T-helper 22 cell (primary cell): ENCODE results near the gene INTS11.

Experiments
- DNase-seq: peaks from one replicate; pipeline ENCODE4 v3.0.0-alpha.2; 2020; ENCODE audit warnings: low read depth

Gene INTS11

DNA sequence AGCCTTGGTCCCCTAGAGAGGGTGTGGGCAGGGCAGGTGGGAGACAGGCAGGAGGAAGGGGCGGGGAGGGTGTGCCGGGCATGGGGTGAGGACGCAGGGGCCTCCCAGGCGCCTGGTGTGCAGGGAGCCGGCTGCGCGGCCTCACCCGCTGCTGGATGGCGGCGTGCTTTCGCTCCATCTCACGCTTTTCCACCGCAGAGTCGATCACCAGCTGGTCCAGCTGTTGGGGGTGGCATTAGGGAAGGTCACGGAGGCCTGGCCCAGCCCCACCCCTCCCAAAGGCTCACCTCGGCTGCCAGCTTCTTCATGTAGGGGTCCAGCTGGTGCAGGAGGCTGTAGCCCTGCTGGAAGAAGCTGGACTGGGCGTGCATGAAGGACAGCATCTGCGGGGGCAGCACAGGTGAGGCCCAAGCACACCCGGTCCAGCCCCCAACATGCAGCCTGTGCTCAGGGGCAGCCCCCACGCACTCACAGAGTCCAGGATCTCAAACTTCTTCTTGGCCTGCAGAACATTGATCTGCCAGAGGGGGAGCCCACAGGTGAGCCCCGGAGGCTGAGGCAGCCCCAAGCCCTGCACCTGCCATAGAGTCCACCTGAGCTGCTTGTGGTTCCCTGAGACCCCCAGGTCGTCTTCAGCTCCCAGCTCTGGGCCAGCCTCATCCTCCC, 24.6 kb downstream of the INTS11 start:
- DNase-seq: no peak

DNA sequence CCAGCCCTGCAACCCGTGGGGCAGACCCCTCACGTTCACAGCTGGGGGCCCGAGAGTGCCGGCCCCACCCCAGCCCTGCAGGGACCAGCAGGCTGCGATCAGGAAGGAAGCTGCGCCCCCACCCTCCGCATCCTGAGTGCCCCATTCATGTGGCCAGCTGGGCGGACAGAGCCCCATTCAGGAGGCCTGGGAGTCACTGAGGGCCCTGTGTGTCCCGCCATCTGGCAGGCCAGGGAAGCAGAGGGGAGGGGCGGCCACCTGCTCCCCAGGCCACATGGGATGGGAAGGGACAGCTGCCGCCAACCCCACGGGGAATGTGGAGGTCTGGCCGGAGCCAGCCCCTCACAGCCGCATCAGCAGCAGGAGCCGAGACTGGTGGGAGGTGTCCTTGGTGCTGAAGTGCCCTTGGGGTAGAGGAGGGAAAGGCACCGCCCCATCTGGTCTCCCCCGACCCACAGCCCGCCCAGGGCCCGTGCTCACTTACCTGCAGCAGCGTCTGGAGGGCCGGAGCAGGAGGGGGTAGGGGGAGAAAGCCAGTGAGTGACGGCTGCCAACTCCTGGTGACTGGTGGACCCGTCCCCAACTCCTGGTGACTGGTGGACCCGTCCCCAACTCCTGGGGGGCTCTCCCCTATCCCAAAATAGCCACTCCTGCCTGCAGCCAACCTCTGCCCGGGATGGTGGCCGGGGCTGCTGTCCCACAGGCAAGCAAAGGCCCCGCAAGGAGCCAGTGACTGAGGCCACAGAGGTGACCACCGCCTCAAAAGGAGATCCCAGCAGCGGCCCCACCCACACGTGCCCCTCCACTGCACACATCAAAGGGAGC, 25.4 kb downstream of the INTS11 start:
- no peak for DNase-seq

DNA sequence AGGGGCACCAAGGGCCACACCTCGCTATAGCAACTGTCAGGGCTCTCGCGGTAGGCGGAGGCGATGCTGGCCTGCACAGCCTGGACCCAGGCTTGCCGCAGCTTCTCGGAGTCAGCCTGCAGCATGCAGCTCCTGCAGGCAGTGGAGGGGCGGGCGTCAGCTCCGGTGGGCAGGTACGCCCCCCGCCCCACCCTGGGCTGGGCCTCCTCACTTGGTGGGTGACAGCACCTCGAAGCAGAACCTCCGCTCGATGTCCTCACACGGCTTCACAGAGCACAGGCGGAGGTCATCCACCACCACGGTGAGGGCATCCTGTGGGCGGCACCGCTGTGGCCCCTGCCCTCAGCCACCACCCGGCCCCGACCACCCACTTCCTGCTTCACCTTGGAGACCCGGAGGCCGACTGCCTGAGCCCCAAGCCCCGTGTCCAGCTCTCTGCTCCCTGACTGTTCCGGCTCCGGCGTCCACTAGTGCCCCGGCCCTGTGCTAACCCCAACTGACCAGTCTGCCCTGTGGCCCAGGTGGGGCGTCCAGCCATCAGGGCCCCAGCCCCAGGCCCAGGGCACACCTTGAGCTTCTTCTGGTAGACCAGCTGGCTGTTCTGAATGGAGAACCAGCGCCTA, 26.5 kb downstream of the INTS11 start:
- DNase-seq: no peak

DNA sequence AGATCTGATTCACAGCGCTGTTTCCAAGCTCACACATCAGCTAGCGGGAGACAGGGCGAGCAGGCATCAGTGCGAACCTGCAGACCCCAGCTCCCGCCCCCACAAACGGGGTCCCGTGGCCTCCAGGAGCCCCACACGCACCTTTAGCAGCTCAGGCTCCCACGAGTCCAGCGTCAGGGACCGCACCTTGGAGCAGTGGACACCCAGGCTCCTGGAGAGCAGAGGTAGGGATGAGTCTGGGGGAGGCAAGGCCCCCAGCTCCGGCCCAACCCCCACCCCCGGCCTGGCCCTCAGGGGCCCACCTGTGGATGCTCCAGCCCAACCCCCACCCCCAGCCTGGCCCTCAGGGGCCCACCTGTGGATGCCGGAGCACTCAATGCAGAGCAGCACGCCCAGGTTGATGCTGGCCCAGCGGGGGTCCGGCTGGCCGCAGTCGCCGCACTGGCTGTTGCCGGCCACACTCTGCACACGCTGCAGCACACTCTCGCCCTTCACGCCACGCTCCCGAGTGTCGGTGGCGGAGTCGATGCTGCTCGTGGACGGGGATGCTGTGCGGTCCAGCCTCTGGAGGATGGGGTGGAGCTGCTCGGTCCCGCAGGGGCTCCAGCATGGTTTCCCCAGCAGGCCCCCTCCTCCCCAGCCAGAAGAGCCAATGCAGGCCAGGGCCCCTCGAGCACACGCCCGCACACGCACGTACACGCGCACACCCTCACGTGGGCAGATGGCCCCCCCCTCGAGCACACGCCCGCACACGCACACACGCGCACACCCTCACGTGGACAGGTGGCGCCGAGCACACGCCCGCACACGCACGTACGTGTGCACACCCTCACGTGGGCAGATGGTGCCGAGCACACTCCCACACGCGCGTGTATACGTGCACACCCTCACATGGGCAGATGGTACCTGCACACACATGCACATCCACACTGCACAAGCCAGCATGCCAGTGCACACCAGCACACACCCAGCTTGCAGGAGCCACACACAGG, 28.1 kb downstream of the INTS11 start:
- DNase-seq: no peak

DNA sequence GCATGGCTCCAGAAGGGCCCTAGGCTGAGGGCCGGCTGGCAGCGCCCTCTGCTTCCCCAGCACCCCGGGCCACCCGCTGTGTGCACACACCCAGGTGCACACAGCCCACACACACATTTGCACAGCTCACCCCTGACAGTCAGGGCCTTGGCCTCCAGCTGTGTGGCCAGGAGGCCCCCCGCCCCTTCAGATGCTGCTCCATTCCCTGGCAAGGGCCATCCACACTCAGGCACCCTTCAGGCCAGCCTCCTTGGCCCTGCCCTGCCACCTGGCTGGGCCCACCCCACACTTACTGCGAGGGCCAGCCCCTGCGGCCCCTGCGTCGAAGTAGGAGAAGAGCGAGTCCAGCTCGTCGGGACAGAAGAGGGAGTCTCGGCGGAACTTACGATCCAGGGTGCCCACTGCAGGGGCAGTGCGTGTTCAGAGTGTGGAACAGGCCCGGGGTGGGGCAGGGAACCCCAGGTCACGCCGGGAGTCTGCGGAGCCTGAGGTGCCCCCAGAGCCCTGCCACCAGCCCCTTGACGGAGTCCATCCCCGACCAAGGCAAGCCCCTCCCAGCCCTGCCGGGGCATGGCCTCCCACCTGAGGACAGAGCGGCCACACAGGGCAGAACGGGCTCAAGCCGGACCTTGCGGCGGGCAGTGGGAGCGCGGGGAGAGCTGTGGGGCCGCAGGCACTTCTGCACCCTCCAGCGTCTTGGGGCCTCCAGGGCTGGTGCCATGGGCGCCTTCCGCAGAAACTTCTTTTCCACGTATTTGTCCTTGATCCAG, 29.1 kb downstream of the INTS11 start:
- DNase-seq: no peak

DNA sequence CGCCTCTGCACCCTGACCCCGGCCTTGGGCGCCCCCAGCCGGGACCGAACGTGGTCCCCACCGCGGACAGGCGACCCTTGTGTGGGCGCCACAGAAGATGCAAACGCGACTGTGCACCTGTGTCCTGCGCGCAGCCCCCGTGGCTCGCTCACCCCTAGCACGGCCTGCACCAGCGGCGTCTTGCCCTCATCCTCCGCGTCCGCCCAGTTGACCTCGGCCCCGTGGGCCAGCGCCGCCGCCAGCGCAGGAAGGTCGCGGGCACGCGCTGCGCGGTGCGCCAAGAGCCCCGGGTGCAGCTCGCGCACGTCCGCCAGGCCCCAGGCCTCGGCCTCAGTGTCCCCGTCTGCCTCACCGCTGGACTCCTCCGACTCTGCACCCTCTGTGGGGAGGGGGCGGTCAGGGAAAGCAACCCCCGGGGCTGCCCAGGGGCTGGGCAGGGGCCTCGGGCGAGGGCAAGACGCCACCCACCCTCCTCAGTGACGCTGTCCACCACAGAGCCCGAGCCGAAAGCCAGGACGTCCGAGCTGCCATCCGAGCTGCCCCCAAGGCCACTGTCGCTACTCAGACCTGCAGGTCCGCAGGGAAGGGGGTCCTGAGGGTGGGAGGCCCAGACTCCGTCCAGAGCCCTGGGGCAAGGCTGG, 30.1 kb downstream of the INTS11 start:
- no peak for DNase-seq

DNA sequence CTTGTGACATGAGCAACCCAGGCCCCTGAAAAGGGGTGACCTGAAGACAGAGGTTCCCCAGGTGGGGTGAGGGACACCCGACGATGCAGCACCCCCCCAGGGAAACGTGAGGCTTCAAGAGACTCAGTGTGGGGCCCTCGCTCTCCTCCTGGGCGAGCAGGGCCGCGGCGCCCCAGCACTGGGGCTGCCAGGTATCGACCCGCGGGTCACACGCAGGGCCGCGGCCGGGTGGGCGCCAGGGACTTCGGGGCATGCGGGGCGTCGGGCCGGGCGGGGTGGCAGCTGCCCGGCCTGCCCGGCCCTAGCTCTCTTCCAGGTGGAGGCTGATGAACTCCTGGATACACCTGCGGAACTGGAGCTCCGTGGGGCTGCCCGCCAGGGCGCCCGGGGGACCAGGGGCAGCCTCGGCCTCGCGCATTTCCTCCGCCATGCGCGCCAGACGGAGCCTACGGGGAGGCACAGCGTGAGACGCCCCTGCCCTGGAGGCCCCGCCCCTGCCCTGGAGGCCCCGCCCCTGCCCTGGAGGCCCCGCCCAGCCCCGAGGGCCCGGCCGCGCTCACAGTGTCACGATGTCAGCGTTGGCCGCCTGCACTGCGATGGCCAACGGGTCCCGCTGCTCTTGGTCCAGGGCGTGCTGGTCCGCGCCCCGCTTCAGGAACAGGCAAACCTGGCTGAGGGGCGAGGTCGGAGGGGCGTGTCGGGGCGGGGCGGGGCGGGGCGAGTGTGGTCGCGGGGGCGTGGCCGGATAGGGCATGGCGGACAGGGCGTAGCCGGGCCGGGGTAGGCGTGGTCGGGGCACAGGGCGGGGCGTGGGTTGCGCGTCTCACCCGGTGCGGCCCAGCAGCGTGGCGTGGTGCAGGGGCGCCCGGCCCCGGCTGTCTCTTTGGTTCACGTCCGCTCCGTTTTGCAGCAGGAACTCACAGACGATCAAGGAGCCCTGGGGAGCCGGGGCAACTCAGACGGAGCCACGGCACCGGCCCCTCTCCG, 30.9 kb downstream of the INTS11 start:
- no peak for DNase-seq

DNA sequence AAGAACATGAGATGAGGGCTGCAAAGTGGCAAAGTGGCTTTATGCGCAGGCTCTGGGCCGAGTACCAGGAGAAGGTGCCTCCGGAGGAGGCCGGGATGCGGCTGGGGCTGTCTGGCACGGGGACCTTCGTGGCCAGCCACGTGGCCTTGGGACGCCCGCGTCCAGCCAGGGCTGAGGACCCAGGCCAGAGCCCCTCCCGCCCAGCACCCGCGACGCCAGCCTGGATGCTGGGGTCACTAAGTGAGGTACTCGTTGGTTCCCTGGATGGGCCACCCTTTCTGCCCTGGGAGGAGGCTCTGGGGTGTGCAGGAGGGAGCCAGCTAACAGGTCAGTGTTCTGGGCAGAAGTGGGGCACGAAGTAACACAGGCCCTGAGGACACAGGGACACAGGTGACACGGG, 31.6 kb downstream of the INTS11 start:
- no peak for DNase-seq

DNA sequence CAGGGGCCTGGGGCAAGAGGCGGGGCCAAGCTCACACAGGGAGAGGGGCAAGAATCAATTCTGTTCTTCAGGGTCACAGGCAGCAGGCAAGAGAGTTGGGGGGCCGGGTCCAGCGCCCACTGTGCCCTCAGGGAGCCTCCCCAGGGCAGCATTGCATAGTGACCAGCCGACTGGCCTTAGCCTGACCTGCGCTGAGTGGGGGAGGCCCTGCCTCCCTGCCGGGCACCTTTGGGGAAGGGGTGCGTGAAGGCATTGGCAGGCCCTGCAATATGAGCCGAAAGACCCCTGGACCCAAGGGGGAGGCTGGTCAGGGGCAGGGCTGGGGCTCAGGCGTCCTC, 32.0 kb downstream of the INTS11 start:
- DNase-seq: no peak

DNA sequence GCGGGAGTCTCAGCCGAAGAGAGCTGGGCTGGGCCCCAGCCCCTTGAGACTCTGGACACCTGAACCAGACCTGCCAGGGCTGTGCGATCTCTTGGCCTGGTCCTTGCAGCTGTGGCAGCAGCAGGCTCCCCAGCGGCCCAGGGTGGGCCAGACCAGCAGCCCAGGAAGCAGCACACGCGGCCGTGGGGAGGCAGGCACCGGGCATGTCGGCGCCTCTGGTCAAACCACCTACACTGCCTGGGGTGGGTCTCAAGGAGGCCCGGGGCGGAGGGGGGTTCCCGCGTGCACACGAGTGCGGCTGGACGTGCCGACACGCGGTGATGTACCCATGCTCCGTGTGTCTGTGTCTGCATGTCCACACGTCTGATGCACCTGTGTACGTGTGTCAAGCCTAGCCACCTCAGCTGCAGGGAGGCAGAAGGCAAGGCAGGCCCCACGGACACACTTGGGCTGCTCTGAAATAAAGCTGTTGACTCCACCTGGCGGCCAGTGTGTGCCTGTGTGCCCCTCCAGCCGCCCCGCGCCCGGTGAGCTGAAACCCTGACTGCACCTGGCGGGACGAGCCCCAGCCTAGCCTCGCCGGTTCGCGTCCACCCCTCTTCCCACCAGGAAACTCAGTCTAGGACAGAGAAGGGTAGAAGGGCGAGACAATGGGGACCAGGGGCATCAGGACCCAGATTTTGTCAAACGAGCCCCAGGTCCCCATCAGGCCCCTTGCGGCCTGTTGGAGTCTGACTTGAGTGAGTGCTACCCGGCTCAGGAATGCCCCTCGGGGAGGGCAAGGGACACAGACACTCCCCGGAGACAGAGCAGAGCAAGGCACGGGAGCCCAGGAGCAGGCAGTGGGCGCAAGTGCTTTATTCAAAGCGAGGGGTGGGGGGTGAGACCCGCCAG, 32.7 kb downstream of the INTS11 start:
- no peak for DNase-seq

DNA sequence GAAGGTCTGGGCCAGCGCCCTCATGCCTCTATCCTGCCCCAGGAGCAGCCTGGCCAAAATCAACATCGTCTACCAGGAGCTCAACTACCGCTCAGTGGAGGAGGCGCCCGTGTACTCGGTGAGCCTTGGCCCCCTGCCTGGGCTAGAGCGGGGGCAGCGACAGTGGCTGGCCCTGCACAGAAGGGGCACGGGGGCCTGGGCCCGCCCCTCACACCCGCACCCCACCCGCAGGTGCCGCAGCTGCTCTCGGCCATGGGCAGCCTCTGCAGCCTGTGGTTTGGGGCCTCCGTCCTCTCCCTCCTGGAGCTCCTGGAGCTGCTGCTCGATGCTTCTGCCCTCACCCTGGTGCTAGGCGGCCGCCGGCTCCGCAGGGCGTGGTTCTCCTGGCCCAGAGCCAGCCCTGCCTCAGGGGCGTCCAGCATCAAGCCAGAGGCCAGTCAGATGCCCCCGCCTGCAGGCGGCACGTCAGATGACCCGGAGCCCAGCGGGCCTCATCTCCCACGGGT, 33.4 kb downstream of the INTS11 start:
- DNase-seq: no peak

DNA sequence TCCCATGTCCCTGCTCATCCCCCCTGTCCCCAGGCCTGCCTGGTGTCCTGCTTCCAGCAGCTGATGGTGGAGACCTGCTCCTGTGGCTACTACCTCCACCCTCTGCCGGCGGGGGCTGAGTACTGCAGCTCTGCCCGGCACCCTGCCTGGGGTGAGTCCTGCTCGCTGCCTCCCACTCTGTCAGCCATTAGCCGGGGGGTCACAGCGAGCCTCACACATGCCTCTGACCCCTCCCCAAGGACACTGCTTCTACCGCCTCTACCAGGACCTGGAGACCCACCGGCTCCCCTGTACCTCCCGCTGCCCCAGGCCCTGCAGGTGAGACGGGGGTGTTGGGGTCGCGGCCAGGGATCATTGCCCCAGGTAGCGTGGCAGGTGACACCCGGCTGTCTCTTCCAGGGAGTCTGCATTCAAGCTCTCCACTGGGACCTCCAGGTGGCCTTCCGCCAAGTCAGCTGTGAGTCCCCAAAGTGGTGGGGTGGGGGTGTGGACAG, 34.2 kb downstream of the INTS11 start:
- no peak for DNase-seq

DNA sequence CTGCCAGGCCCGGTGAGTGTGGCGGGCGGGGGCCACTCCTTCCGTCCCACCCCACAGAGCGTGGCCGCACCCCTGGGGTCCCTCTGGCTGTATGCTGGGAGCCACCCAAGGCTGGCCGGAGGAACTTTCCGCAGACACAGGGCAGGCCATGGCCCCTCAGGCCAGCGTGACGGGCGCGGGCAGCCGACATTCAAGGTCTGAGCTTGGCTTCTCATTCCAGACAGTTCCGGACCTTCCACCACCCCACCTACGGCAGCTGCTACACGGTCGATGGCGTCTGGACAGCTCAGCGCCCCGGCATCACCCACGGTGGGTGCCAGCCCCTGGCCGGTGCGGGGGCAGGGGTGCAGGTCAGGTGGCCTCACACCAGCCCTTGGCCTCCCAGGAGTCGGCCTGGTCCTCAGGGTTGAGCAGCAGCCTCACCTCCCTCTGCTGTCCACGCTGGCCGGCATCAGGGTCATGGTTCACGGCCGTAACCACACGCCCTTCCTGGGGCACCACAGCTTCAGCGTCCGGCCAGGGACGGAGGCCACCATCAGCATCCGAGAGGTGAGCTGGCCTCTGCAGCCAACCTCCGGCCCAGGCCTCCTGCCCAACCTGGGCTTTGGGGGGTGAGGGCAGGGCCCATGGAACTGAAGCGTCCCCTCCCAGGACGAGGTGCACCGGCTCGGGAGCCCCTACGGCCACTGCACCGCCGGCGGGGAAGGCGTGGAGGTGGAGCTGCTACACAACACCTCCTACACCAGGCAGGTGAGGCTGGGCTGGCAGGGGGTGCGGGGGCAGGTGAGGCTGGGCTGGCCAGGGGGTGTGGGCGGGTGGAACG, 37.0 kb downstream of the INTS11 start:
- no peak for DNase-seq

DNA sequence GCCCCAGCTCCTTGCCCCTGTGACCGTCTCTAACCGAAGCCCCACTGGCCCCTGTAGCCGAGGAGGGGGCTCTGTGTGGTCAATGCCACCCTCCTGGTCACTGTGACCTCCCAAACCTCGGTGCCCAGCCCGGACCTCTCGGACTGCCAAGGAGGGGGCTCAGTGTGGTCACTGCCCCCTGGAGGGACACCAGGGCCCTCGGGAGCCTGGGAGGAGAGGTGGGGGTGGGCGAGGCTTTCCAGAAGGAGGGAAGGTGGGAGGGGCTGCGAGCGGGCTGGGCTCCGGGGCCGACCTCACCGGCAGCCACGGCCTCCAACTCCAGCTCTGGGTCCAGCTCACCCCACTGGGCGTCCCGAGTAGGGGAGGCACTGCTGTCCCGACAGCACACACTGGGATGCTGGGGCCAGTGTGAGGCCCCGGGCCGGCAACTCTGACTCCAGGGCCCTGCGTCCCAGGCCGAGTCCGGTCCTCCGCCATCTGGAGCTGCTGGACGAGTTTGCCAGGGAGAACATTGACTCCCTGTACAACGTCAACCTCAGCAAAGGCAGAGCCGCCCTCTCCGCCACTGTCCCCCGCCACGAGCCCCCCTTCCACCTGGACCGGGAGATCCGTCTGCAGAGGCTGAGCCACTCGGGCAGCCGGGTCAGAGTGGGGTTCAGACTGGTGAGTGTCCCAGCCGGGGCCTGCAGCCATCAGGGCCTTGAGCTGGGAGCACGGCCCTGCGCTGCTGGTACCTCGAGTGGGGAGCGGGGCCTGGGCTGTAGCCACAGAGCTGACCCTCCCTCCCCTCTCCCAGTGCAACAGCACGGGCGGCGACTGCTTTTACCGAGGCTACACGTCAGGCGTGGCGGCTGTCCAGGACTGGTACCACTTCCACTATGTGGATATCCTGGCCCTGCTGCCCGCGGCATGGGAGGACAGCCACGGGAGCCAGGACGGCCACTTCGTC, 37.9 kb downstream of the INTS11 start:
- no peak for DNase-seq

DNA sequence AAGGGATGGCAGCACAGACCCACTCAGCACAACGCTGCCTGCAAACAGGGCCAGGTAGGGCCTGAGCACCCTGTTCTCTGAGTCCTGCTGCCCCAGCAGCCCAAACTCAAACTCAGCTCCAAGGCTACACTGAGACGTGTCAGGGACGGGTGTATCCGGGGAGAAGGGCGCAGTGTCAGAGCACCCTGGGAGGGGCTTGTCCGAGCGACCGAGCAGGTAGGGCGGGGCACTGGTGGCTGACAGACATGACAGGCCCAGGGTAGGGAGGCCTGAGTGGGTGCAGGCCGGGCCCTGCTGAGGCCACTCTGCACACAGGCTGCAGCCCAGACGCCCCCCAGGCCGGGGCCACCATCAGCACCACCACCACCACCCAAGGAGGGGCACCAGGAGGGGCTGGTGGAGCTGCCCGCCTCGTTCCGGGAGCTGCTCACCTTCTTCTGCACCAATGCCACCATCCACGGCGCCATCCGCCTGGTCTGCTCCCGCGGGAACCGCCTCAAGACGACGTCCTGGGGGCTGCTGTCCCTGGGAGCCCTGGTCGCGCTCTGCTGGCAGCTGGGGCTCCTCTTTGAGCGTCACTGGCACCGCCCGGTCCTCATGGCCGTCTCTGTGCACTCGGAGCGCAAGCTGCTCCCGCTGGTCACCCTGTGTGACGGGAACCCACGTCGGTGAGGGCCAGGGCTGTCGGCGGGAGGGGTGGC, 38.7 kb downstream of the INTS11 start:
- no peak for DNase-seq
